HepG2 (cell line): ENCODE data around the gene PRR36. TPM values are rescaled to one million over a fixed set of nuclear protein-coding genes. Genes with fewer than 3 reads are reported as not detected.

Experiments used
- BHLHE40 ChIP-seq: IDR thresholded peaks from 2 replicates; pipeline ENCODE4 v1.6.1; 2011; ENCODE audit warnings: low read length, improper control_type of control experiment
- CEBPB ChIP-seq: IDR thresholded peaks from 2 replicates; pipeline ENCODE4 v1.6.1; 2011; ENCODE audit warnings: low read depth, low read length, improper control_type of control experiment, borderline replicate concordance
- ELF4 ChIP-seq: sonication (generic); formaldehyde crosslinking; IDR thresholded peaks from 2 replicates; pipeline ENCODE4 v1.5.0; 2020; ENCODE audit warnings: missing genetic modification reagents, mild to moderate bottlenecking, moderate library complexity, borderline replicate concordance
- HNRNPL ChIP-seq: fragments of 200-400 bp; formaldehyde crosslinking; IDR thresholded peaks from 2 replicates; pipeline ENCODE4 v1.6.1; 2017; ENCODE audit warnings: mild to moderate bottlenecking, low read depth, low read length
- MXD4 ChIP-seq: IDR thresholded peaks from 2 replicates; pipeline ENCODE4 v1.6.1; 2016; ENCODE audit warnings: mild to moderate bottlenecking, missing biosample characterization, missing genetic modification reagents
- POLR2A ChIP-seq, 2 experiments: IDR thresholded peaks; 2 replicates each; pipeline ENCODE4 v1.6.1; 2011; ENCODE audit warnings: low read depth in 2 of 2, low read length in 2 of 2, mild to moderate bottlenecking in 1 of 2, moderate library complexity in 1 of 2; ENCODE audit not compliant: insufficient read depth in 1 of 2
- RBM39 ChIP-seq: fragments of 200-400 bp; formaldehyde crosslinking; IDR thresholded peaks from one replicate; pipeline ENCODE4 v1.6.1; 2018; ENCODE audit warnings: antibody characterized with exemption, mild to moderate bottlenecking, low read depth, low read length; ENCODE audit not compliant: poor library complexity, severe bottlenecking
- RNF2 ChIP-seq: fragments of 450-650 bp; conservative IDR thresholded peaks from 2 replicates; pipeline ENCODE4 v1.6.1; 2016; ENCODE audit warnings: low read depth
- SAP130 ChIP-seq: IDR thresholded peaks from 2 replicates; pipeline ENCODE4 v1.6.1; 2016; ENCODE audit warnings: low read depth
- ZC3H13 ChIP-seq: sonication (generic); formaldehyde crosslinking; IDR thresholded peaks from 2 replicates; pipeline ENCODE4 v1.8.1; 2023; ENCODE audit warnings: mild to moderate bottlenecking, missing genetic modification reagents, moderate library complexity
- ZNF562 ChIP-seq: sonication (generic); formaldehyde crosslinking; IDR thresholded peaks from 2 replicates; pipeline ENCODE4 v1.8.0; 2022; ENCODE audit warnings: missing genetic modification reagents, borderline replicate concordance
- ZNF746 ChIP-seq: sonication (generic); formaldehyde crosslinking; IDR thresholded peaks from 2 replicates; pipeline ENCODE4 v1.8.0; 2022; ENCODE audit warnings: mild to moderate bottlenecking, missing genetic modification reagents
- ZNF749 ChIP-seq: sonication (generic); formaldehyde crosslinking; IDR thresholded peaks from 2 replicates; pipeline ENCODE4 v1.8.0; 2022; ENCODE audit warnings: mild to moderate bottlenecking, missing genetic modification reagents, moderate library complexity, borderline replicate concordance
- ZNF766 ChIP-seq: sonication (generic); formaldehyde crosslinking; IDR thresholded peaks from 2 replicates; pipeline ENCODE4 v1.5.0; 2020; ENCODE audit warnings: missing genetic modification reagents, borderline replicate concordance
- polyA plus RNA-seq, 8 experiments: library from polyadenylated mRNA; depleted of rRNA in 3 of 8; stranded (reverse) in 7 of 8; unstranded in 1 of 8; fragments of >200 nt; fragmentation: Illumina TruSeq in 4 of 8; extraction: Trizol in 4 of 8; gene quantifications; 2 replicates each; pipeline versions ENCODE4 v1.2.1 to v1.2.3, GENCODE V29; 2011 to 2016; ENCODE audit warnings: low read depth in 4 of 8, missing spikeins in 1 of 8, mixed read lengths in 1 of 8; ENCODE audit not compliant: insufficient read depth in 1 of 8
- total RNA-seq, 5 experiments: library from RNA; depleted of rRNA; stranded (reverse); fragments of >200 nt; fragmentation: Illumina TruSeq; extraction: Trizol; gene quantifications; 2 replicates each; pipeline ENCODE4 v1.2.3, GENCODE V29; 2016; ENCODE audit warnings: low read depth in 1 of 5
- TF ChIP-seq, protein P1 (sequence below): sonication (generic); formaldehyde crosslinking; IDR thresholded peaks from 2 replicates; pipeline ENCODE4 v1.4.0; 2020; ENCODE audit warnings: missing genetic modification reagents; ENCODE audit errors: not compliant biosample characterization
- TF ChIP-seq, protein P2 (sequence below): sonication (generic); formaldehyde crosslinking; IDR thresholded peaks from 2 replicates; pipeline ENCODE4 v1.8.0; 2022; ENCODE audit warnings: low read depth, missing genetic modification reagents
- TF ChIP-seq, protein P3 (sequence below): sonication (generic); formaldehyde crosslinking; IDR thresholded peaks from 2 replicates; pipeline ENCODE4 v1.5.1; 2020; ENCODE audit warnings: mild to moderate bottlenecking, missing genetic modification reagents, moderate library complexity
- TF ChIP-seq, protein P4 (sequence below): sonication (generic); formaldehyde crosslinking; IDR thresholded peaks from 2 replicates; pipeline ENCODE4 v1.4.0; 2020; ENCODE audit warnings: missing genetic modification reagents
- TF ChIP-seq, protein P5 (sequence below): sonication (generic); formaldehyde crosslinking; IDR thresholded peaks from 2 replicates; pipeline ENCODE4 v1.8.0; 2023; ENCODE audit warnings: mild to moderate bottlenecking, missing genetic modification reagents

PRR36 gene
- total and polyA plus RNA-seq, 2 of the 13 experiments (the other 11 are each of a cell fraction or from before 2014, with no cell fraction given): 0.07 to 0.17 TPM

DNA sequence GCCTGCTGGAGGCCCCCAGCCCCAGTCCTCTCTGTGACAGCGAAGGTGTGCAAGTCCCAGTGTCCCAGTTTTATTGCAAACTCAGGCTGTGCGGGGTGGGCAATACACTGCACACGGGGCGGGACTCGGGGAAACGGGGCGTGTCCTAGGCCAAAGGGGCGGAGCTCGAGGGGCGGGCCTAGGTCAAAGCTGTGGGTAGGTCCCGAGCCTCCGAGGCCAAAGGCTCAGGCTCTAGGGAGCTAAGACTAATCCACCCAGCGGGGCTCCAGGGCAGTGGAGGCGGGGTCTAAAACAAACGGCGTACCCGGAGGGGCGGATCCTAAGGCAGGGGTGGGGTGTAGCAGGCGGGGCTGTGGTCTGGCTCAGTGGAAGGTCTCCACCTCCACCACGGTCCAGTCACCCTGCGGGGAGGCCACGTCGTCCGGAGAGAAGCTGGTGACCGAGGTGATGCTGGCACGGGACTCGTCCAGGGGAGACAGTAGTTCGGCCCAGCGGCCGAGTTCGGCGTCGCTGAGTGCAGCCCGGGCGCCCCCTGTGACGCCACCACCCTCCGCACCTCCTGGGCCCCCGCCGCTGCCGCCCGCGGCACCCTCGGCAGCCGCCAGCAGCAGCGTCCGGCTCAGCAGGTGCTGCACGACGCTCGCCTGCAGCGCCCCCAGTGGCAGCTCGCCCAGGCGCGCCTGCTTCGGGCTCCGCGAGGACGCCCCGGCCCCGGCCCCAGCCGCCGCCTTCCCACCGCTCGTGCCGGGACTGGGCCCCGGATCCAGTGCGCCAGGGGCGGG lies 5.3 kb downstream of the PRR36 start (continued):
- TF ChIP-seq, protein P1, sequence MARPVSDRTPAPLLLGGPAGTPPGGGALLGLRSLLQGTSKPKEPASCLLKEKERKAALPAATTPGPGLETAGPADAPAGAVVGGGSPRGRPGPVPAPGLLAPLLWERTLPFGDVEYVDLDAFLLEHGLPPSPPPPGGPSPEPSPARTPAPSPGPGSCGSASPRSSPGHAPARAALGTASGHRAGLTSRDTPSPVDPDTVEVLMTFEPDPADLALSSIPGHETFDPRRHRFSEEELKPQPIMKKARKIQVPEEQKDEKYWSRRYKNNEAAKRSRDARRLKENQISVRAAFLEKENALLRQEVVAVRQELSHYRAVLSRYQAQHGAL (CRISPR knock-in tag): no peak
- TF ChIP-seq BHLHE40 (peak; percentile 54; the same call in 1 of the 2 replicates), SAP130 (CRISPR knock-in tag) (peak; percentile 73), ZNF749 (CRISPR knock-in tag) (peak; percentile 79; the same call in 1 of the 2 replicates), MXD4 (0 out of 2 replicates have a peak, but pooled peaks have one; percentile 16), ZNF746 (CRISPR knock-in tag) (peak; percentile 37; the same call in 1 of the 2 replicates), ZNF766 (CRISPR knock-in tag) (peak; percentile 61), ZC3H13 (CRISPR knock-in tag) (peak; percentile 57), RBM39 (peak; percentile 14), POLR2A (IDR thresholded peaks at IDR 0.05; ENCODE audit: insufficient read depth in 1 of 2, low read depth in 2 of 2, low read length in 2 of 2) (peak; percentile 46 to 48; a peak in 3 of 4 replicates), RNF2 (peak; percentile 84; the same call in 1 of the 2 replicates), ZNF562 (CRISPR knock-in tag) (no peak), HNRNPL (no peak), CEBPB (no peak), ELF4 (CRISPR knock-in tag) (no peak)
- TF ChIP-seq, protein P2, sequence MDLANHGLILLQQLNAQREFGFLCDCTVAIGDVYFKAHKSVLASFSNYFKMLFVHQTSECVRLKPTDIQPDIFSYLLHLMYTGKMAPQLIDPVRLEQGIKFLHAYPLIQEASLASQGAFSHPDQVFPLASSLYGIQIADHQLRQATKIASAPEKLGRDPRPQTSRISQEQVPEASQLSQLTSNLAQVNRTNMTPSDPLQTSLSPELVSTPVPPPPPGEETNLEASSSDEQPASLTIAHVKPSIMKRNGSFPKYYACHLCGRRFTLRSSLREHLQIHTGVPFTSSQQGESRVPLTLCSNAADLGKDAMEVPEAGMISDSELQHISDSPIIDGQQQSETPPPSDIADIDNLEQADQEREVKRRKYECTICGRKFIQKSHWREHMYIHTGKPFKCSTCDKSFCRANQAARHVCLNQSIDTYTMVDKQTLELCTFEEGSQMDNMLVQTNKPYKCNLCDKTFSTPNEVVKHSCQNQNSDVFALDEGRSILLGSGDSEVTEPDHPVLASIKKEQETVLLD (CRISPR knock-in tag): peak; percentile 33; the same call in 1 of the 2 replicates
- TF ChIP-seq, protein P3, sequence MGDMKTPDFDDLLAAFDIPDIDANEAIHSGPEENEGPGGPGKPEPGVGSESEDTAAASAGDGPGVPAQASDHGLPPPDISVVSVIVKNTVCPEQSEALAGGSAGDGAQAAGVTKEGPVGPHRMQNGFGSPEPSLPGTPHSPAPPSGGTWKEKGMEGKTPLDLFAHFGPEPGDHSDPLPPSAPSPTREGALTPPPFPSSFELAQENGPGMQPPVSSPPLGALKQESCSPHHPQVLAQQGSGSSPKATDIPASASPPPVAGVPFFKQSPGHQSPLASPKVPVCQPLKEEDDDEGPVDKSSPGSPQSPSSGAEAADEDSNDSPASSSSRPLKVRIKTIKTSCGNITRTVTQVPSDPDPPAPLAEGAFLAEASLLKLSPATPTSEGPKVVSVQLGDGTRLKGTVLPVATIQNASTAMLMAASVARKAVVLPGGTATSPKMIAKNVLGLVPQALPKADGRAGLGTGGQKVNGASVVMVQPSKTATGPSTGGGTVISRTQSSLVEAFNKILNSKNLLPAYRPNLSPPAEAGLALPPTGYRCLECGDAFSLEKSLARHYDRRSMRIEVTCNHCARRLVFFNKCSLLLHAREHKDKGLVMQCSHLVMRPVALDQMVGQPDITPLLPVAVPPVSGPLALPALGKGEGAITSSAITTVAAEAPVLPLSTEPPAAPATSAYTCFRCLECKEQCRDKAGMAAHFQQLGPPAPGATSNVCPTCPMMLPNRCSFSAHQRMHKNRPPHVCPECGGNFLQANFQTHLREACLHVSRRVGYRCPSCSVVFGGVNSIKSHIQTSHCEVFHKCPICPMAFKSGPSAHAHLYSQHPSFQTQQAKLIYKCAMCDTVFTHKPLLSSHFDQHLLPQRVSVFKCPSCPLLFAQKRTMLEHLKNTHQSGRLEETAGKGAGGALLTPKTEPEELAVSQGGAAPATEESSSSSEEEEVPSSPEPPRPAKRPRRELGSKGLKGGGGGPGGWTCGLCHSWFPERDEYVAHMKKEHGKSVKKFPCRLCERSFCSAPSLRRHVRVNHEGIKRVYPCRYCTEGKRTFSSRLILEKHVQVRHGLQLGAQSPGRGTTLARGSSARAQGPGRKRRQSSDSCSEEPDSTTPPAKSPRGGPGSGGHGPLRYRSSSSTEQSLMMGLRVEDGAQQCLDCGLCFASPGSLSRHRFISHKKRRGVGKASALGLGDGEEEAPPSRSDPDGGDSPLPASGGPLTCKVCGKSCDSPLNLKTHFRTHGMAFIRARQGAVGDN (CRISPR knock-in tag): peak; percentile 75
- TF ChIP-seq, protein P4, sequence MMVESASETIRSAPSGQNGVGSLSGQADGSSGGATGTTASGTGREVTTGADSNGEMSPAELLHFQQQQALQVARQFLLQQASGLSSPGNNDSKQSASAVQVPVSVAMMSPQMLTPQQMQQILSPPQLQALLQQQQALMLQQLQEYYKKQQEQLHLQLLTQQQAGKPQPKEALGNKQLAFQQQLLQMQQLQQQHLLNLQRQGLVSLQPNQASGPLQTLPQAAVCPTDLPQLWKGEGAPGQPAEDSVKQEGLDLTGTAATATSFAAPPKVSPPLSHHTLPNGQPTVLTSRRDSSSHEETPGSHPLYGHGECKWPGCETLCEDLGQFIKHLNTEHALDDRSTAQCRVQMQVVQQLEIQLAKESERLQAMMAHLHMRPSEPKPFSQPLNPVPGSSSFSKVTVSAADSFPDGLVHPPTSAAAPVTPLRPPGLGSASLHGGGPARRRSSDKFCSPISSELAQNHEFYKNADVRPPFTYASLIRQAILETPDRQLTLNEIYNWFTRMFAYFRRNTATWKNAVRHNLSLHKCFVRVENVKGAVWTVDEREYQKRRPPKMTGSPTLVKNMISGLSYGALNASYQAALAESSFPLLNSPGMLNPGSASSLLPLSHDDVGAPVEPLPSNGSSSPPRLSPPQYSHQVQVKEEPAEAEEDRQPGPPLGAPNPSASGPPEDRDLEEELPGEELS (CRISPR knock-in tag): peak; percentile 32; the same call in 1 of the 2 replicates
- TF ChIP-seq, protein P5, sequence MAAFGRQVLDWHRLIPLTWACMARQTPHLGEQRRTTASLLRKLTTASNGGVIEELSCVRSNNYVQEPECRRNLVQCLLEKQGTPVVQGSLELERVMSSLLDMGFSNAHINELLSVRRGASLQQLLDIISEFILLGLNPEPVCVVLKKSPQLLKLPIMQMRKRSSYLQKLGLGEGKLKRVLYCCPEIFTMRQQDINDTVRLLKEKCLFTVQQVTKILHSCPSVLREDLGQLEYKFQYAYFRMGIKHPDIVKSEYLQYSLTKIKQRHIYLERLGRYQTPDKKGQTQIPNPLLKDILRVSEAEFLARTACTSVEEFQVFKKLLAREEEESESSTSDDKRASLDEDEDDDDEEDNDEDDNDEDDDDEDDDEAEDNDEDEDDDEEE: peak; percentile 91
